Colon (tissue), 2 donors: ENCODE data around the gene CUX1.
"Not testable (repeated sequence)": the region's sequence is repeated elsewhere in the genome, so short reads cannot be mapped to it uniquely, and the experiment has no call there.

Source experiments
- FAIRE-seq: peaks from 2 replicates; lab custom pipeline; 2012; peaks lifted over from hg19 to GRCh38; lab: Jason Lieb, UNC
- donor health status: control.
- donor health status: control.

Gene CUX1

DNA sequence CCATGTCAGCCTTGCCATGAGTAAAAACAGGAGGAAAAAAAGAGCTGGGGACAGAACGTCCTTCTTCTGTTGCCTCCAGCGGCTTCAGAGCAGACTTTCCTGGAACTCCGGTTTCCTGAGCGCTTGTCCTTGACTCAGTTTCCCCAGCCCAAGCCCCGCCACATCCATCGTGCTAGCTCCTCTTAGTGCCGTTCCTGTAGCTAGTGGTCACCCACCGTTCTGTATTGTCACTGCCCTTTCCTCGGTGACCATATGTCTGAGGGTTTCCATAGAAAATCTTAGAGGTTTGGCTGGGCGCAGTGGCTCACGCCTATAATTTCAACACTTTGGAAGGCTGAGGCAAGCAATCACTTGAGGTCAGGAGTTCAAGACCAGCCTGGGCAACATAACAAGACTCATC is 100.1 kb downstream of the CUX1 start:
- FAIRE-seq: no peak

DNA sequence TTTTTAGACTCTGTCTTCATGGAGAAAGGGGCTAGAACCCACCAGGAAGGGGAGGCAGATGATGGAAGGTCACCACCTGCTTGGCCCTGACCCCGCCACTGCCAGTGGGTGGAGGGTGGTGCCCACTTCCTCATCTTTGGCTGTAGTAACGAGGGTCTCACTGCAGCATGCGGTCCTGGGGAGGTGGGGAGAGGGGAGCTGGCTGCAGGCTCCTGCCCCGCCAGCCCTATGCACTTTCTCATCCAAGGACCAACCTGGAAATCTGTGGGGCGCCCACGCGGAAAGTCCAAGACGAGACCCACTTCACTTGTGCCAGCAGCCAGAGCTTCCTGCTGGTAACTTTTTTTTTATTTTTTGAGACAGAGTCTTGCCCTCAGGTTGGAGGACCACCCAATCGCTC is 101.0 kb downstream of the CUX1 start:
- no peak for FAIRE-seq

DNA sequence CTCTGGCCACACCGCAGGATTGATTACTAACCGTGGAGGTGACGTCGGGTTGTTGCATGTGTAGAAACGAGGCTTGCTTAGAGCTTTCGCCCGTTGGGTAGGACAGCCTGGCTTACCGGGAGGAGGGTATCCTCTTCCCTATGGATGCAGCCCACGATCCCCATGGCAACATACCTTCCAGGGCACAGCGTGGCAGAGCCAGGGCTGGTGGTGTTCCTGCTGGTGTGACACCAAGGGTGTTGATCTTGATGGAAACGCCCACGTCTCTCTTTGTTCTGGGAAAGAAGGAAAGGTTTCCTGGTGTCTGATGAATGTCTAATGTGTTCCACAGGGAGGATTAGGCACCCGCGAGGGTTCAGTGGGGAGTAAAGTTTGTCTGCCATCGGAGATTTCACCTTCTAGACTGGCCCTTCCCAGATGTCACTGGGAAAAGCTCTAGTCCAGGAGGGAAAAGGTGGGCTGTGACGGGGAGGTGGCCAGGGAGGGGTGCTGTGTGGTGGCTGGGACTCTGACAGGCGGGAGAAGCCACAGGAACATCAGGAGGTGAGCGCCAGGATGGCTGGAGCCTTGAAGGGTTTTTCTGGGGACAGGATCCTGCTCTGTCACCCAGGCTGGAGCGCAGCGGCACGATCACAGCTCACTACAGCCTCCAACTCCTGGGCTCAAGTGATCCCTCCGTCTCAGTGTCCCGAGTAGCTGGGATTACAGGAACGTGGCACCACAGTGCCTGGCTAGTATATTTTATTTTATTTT is 102.1 kb downstream of the CUX1 start:
- no peak for FAIRE-seq

DNA sequence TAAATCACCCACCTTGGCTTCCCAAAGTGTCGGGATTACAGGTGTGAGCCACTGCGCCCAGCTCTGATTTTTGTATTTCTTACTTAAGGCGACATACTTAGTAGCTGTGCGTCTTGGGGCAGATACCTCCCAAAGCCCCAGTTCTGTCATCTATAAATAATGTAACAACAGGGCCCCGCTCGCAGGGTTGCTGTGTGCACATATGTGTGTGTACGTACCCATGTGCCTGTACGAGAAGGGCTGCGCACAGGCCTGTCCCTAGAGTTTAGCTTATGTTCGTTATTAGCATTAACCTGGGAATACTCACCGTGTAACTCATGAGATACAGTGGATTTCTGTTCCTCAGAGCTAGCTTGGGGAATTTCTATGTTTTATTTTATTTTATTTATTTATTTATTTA is 103.6 kb downstream of the CUX1 start:
- no peak for FAIRE-seq

DNA sequence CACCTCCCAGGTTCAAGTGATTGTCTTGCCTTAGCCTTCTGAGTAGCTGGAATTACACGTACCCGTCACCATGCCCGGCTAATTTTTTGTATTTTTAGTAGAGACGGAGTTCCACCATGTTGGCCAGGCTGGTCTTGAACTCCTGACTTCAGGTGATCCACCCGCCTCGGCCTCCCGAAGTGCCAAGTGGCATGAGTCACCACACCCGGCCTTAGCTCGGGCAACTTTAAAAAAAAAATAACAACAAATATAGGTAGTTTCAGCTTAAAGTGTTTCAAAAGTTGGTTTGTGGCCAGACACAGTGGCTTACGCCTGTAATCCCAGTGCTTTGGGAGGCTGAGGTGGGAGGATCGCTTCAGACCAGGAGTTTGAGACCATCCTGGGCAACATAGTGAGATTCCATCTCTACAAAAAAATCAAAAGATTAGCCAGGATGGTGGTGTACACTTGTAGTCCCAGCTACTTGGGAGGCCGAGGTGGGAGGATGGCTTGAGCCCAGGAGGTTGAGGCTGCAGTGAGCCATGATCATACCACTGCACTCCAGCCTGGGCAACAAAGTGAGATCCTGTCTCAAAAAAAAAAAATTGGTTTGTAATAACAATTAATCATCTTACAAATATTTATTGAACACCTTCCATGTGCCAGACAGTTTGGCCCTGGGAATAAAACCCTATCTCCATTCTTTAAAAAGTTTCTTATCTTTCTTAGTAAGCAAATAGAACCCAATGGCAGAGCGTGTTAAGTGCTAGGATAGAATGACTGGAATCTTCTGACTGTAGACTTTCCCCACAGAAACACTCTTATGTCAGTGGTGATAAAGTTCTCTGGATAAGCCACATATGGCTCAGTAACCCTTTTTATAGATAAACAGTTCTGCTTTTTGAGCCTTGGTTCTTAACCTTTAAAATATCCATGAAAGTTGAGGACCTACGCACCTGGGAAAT is 104.4 kb downstream of the CUX1 start:
- FAIRE-seq: not testable (repeated sequence)

DNA sequence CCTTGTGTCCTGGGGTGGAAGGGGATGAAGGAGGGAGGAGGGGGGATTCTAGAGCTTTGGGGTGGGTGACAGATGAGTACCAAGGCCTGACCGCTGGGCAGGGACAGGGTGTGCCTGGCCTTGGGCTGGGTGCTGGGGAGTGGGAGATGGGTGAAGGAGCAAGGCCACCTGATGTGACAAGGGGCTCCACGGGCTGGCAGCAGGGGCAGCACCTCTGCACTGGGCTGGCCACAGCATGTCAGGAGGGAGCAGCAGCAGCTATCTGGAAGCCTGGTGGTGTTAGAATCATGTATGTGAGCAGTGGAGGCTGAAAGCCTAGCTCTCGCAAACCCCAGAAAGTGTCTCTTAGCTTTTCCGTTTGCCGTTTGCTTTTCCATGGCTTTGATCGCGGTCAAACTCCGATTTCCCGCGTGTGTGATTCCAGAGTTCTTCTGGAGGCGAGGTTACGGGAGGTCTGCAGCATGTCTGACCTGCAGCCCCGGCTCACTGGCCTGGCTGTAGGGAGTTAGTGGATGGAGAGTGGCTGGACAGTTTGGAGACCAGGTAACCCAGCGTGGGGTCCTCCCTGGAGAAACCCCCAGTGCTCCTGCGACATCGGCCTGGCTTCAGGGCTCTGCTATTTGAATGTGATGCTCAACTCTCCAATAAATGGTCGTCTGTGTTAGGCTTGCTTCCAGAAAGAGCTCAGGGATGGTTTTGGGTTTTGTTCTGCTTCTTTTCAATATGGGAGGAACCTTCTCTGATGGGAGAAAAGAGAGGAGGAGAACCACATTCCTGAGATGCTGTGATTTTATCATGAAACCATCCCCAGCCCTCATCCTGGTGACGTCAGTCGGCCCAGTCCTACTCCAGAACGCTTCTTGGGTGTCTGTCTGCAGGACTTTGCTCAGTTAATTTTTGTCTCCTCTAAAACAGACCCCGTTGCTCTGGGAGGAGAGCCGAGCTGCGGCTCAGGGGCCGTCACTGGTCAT is 105.5 kb downstream of the CUX1 start:
- FAIRE-seq: no peak

DNA sequence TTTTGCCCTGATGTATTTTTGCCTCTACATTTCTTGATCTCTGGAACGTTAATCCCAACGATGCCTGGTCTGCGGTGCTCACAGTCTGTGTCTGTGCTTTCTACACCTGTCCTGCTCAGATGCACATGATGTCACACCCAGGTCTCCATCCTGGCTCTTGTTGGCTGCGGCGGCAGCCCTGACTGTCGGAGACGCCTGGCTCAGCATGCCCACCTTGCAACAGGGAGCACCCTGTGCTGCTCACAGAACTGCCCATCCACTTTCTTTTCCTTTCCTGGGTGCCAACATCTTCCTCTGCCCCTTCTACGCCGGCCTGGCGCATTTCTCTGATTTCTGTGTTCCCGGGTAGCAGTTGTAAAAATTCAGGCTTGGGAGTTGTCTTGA is 106.2 kb downstream of the CUX1 start:
- FAIRE-seq: no peak

DNA sequence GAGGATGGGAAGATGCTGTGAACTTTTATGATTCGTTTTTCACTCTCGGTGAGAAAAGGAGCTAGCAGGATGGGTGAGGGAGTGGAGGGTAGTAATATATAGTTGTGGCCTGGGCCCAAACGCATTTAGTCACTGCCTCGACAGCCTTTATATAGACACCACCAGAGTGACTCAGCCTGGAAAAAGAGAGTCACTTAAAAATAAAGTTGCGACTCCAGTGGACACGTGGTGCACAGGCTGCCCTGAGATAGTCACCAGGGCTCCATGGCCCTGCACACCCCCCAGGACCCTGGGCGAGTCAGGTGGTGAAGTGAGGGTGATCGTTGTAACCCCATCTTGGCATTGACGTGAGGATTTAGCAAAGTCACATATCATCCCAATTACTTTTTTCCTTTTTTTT is 106.7 kb downstream of the CUX1 start:
- no peak for FAIRE-seq

DNA sequence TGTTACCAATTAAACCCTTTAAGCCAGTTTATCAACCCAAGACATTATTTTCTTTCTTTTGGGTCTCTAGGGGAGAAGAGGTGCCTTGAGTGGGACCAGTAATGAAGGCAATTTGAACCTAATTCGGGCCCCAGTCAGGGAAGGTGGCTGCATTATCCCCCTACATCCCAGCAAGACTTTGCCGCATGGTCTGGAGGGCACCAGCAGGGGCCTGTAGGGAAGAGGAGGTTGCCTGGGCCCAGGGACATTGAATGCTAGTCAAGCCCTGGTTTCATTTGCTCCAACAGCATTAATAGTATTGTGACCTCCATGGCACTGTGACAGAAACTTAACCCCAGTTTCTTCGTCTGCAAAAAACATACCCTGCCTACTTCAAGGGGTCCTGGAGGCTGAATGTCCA is 108.8 kb downstream of the CUX1 start:
- no peak for FAIRE-seq

DNA sequence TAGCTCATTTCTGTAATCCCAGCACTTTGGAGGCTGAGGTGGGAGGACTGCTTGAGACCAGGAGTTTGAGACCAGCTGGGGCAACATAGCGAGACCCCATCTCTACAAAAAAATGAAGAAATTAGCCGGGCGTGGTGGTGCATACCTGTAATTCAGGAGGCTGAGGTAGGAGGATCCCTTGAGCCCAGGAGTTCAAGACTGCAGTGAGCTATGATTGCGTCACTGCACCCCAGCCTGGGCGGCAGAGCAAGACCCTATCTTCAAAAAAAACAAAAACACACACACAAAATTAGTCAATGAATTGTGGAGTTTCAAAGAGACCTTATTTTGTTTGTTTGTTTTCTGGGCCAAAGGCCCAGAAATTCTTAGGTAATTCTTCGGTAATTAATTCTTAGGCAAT is 110.0 kb downstream of the CUX1 start:
- FAIRE-seq: no peak

DNA sequence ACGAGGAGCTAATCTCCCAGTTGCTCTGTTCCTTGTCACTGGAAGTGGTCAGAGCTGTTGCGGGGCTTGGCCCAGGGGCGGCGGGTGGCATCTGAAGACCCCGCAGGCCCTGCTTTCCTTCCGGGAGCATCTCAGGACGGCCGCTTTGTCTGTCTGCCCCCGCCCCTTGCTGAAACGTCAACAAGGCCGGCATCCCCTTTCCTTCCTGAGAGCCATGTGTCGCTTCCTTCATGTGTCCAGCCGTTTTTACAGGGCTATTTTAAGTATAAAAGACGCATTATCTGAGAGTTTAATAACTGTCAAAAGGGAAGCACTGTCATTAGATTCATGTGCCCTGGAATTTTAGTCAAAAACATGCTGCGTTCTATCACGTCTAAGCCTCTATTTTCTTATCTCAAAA is 110.4 kb downstream of the CUX1 start:
- no peak for FAIRE-seq

DNA sequence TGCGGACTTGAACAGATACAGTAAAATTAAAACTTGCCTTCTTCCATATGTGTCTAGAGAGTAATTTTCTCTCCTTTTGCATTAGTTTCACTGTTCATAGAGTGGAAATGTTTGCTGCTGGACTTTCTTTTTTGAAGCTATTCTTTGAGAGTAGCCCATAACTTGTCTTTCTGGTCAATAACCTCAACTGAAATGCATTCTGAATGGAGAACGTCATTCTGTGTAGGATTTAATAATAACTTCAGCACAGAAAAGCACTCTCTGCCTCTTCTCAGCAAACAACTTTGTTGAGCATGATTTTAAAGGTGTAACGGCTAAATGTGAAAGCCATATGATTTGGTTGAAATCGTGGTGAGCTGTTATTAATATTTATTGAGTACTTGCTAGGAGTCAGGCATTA is 111.8 kb downstream of the CUX1 start:
- FAIRE-seq: no peak

DNA sequence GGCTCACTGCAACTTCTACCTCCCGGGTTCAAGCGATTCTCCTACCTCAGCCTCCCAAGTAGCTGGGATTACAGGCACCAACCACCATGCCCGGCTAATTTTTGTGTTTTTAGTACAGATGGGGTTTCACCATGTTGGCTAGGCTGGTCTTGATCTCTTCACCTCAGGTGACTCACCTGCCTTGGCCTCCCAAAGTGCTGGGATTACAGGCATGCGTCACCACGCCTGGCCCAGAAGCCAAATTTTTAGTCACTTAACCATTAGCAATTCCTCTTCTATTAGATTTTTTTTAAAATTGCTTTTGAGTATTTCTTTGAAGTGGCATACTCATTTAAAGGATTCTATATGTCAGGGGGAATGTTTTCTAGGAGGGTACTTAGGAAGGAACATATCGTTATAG is 112.5 kb downstream of the CUX1 start:
- not testable (repeated sequence) for FAIRE-seq

DNA sequence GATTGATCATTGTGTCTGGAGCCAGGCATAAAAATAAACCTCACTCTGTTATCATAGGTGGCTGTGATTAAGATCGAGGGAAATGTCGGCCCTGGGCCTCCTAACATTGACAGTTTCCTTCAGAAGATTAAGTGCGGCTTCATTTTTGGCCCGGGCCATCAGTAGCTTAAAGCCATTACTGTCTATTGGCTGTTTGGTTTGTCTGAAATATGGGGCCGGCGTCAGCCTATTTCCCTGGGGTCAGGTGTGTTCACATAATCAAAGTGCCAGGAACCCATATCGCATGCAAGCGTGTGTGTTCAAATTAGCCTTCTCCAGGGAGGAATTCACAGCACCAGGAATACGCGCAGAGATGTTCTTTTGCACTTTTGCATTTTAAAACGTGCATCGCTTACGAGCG is 114.7 kb downstream of the CUX1 start:
- no peak for FAIRE-seq

DNA sequence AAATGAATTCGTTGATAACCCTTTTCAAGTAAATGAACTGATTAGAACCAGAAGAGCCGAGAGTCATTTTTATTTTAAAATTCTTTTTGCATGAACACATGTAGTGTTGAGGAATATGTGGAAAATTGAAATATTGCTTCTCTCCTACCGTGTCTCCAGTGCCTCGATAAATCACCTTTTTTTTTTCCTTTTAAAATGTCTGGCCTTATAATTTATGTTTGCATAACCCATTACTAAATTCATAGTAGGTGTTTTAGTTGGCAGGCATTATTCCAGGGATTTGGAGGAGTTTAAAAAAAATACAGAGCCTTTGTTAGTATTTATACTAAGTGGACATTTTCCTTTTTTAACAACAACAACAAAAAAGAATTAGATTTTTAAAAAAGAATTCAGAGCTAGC is 115.6 kb downstream of the CUX1 start:
- FAIRE-seq: no peak

DNA sequence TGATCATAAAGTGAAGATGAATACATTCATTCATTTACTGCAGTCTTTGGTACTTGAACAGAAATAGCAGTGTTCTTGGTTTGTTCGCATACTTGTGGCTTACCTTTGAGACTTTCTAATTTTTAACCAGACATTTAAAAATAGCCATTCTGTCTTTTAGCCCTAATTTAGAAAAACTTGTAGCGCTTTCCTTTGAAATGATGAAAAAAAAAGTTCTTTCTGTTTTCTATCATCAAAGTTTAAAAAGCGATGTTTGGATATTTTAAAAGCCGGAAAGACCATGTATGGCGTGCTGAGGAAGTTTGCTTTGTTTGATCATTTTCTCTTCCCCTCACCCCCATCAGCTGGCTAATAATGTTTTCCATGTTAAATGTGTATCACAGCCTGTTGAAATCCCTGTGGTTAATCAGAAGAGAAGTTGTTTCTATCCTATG is 116.3 kb downstream of the CUX1 start:
- FAIRE-seq: no peak

DNA sequence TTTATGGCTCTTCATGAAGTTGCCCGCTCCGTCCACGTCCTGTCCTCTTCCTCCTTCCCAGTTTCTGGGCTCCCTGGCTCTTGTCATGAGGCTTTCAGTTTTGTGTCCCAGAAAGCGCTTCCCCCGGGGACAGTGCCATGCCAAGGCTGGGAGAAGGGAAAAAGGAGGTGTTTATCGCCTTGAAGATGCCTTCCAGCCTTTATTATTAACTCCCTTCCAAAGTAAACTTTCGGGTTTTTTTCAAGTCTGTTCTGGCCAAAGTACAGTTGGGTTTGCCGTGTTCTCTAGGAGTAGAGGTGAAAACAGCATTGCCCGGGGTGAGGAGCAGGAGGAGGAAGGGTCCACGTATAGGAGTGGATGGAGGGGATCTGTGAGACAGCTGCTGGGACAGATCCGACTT is 117.2 kb downstream of the CUX1 start:
- no peak for FAIRE-seq

DNA sequence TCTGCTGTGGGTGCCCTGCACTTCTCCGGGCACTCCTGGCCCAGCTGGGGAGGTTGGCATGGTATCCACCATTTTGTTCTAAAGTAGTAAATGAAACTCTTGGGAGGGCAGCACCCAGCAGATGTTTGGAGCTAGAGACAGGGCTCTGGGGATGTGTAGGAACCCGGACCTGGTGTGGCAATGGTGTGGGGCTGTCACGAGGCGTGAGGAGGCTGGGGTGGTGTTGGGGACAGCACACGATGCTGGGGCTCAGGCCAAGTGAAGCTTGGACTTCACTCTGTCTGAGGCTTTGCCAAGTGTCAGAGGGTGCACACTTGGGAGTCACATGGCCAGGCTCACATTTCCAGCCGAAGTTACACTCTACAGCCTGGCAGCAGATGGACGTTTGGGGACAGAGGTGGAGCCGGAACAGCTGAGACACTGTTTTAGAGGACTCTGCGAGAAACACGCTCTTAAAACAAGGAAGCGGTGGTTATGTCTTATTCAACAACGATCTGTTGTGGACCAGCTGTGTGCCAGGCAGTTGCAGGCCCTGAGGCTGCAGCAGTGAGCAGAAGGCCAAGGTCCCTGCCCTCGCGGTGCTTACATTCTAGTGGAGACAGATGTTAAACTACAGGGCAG is 118.2 kb downstream of the CUX1 start:
- no peak for FAIRE-seq

DNA sequence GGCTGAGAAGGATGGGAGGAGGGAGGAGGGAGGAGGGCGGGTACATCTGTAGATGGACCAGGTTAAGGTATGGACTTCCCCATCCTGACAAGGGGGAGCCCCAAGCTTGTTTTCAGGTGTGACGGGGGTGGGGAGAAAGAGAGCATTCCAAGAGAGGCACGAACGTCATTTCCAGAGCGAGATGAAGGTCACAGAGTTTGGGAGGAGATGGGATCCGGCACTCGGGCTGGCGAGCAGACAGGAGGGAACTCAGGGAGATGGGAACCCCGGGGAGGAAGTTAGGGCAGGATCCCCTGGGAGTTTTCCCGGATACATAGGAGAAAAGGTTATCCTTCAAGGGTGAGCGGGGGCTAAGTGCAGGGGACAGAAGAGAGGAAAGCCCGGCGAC is 118.8 kb downstream of the CUX1 start:
- no peak for FAIRE-seq

DNA sequence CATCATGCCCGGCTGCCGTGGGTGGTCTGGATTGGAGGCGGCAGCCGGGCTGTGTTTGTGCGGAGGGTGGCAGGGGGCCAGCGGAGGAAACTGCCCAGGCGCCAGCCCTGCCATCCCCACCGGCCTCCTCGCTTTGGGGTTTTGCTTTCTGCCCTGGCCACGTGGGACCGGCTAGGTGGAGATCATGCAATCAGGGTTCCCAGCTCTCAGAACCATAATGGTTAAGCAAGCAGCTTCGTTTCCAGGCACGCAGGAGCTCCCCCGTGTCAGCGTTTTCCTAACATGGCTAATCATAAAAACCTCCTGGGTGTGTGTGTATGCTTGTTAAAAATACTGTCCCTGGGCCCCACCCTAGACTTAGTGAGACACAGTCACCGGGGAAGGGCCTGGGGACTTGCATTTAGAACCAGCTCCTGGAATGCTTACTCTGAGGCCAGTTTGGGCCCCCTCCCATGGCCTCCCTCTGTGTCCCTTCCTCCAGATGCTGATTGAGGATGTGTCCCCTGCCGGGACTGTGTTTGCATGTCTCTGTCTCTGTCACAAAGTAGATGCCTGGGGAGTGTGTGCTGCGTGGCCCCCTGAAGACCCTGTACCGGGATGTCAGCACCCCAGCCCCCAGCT is 119.3 kb downstream of the CUX1 start:
- no peak for FAIRE-seq
